ENCODE data around the gene HSPB8. TPM values are rescaled to one million over a fixed set of nuclear protein-coding genes. Genes with fewer than 3 reads are reported as not detected.
A peak's percentile ranks its signal among the peaks of the same experiment; 100 is the strongest.

The HSPB8 gene, protein sequence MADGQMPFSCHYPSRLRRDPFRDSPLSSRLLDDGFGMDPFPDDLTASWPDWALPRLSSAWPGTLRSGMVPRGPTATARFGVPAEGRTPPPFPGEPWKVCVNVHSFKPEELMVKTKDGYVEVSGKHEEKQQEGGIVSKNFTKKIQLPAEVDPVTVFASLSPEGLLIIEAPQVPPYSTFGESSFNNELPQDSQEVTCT
- polyA plus RNA-seq (ENCODE audit: insufficient read length in 3 of 3), result 1 to 10 TPM; 5.7 to 6.0 (median 5.8) TPM
- long read RNA-seq, donor 1, partial matches to known transcripts, result 0 of 2 reads
- long read RNA-seq, donor 1, other reads (novel, unspliced or antisense), result 0 of 2 reads
- long read RNA-seq, donor 2, partial matches to known transcripts, result 0 of 3 reads
- long read RNA-seq, donor 2, other reads (novel, unspliced or antisense), result 0 of 3 reads
- long read RNA-seq, donor 3, transcript HSPB8-201 (3 exons, 2,152 nt), result major isoform, 7 of 7 reads
- long read RNA-seq, donor 3, partial matches to known transcripts, result 0 of 7 reads
- long read RNA-seq, donor 3, other reads (novel, unspliced or antisense), result 0 of 7 reads
- long read RNA-seq, donor 4, partial matches to known transcripts, result 0 of 1 reads
- long read RNA-seq, donor 4, other reads (novel, unspliced or antisense), result 0 of 1 reads
- long read RNA-seq, donor 5, result 0 reads
- long read RNA-seq, donor 6, partial matches to known transcripts, result 0 of 4 reads
- long read RNA-seq, donor 6, other reads (novel, unspliced or antisense), result 0 of 4 reads
- long read RNA-seq, donor 7, partial matches to known transcripts, result 0 of 3 reads
- long read RNA-seq, donor 7, other reads (novel, unspliced or antisense), result 0 of 3 reads
- long read RNA-seq, donor 8, transcript HSPB8-201 (3 exons, 2,152 nt), result major isoform, 7 of 7 reads
- long read RNA-seq, donor 8, partial matches to known transcripts, result 0 of 7 reads
- long read RNA-seq, donor 8, other reads (novel, unspliced or antisense), result 0 of 7 reads
- long read RNA-seq, donor 9, transcript HSPB8-201 (3 exons, 2,152 nt), result major isoform, 5 of 5 reads
- long read RNA-seq, donor 9, partial matches to known transcripts, result 0 of 5 reads
- long read RNA-seq, donor 9, other reads (novel, unspliced or antisense), result 0 of 5 reads
- long read RNA-seq, donor 10, transcript HSPB8-201 (3 exons, 2,152 nt), result major isoform, 5 of 5 reads
- long read RNA-seq, donor 10, partial matches to known transcripts, result 0 of 5 reads
- long read RNA-seq, donor 10, other reads (novel, unspliced or antisense), result 0 of 5 reads
- long read RNA-seq, donor 11, partial matches to known transcripts, result 0 of 3 reads
- long read RNA-seq, donor 11, other reads (novel, unspliced or antisense), result 0 of 3 reads
- long read RNA-seq, donor 12, partial matches to known transcripts, result 0 of 2 reads
- long read RNA-seq, donor 12, other reads (novel, unspliced or antisense), result 0 of 2 reads
- long read RNA-seq, donor 13, result 0 reads
- long read RNA-seq, donor 14, partial matches to known transcripts, result 0 of 1 reads
- long read RNA-seq, donor 14, other reads (novel, unspliced or antisense), result 0 of 1 reads
- long read RNA-seq, donor 15, partial matches to known transcripts, result 0 of 2 reads
- long read RNA-seq, donor 15, other reads (novel, unspliced or antisense), result 0 of 2 reads
- long read RNA-seq, donor 16, transcript HSPB8-201 (3 exons, 2,152 nt), result major isoform, 7 of 7 reads
- long read RNA-seq, donor 16, partial matches to known transcripts, result 0 of 7 reads
- long read RNA-seq, donor 16, other reads (novel, unspliced or antisense), result 0 of 7 reads

DNA sequence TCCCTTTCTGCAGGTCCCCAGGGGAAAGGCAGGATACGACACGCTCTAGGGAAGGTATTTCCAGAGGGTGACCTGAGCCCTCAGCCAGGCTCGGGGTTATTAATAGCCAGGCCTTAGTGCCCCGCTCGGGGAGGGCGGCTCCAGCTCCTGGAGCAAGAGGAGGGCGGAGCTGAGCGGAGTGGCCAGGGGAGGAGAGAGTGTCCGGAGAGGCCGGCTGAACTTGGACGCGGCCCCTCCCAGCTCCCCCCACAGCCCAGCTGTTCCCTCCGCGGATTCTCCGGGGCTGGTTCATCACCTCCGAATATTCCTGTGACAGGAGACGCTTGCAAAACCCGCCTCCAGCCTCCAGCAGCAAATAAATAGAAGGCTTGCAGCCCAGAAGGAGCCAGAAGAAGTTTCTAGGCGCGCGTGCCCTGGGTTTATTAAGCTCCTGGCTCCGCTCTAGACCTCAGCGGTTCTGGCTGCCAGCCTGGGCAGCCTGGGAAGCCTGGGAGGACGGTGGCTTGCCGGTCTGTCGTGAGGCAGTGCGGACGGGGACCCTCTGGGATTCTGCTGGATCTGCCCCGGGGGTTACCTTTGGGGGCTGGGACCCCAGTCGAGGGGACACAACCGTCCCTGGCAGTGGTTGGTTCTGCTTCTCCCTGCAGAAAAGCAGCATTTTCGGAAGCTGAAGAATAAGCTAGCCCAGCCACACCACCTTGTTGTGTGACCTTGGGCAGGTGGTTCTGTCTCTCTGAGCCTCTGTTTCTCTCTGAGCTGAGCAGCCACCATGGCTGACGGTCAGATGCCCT, at the start of gene HSPB8:
Gene HSPB8 (plus strand): TSS at position 388 of the 791 bp plus-strand sequence. CDS start 382 bp downstream, at position 770.
- peak in 9 of 11 donors; percentile 22 to 70 (median 48) for DNase-seq (ENCODE audit: extremely low read depth in 1 of 11, low read depth in 9 of 11, low spot score in 4 of 11)

DNA sequence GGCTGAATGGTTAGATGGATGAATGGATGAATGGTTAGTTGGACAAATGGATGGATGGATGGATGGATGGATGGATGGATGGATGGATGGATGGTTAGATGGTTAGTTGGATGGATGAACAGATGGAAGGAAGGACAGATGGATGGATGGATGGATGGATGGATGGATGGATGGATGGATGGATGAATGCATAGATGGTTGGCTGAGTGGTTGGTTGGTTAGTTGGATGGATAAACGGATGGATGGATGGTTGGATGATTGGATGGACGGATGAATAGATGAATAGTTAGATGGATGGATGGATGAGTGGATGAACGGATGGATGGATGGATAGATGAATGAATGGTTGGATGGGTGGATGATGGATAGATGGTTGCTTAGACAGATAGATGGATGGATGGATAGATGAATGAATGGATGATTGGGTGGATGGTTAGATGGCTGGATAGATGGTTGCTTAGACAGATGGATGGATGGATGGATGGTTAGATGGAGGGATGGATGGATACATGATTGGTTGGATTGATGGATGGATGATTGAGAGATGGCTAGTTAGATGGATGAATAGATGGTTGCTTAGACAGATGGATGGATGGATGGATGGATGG, 48.8 kb upstream of the HSPB8 start:
- no peak for DNase-seq (ENCODE audit: extremely low read depth in 1 of 11, low read depth in 9 of 11, low spot score in 4 of 11)

- no peak for DNase-seq (ENCODE audit: extremely low read depth in 1 of 11, low read depth in 9 of 11, low spot score in 4 of 11)
Measured at GRCh38 chr12:119130523-119130922, 48.2 kb upstream of the HSPB8 start.

- no peak for DNase-seq (ENCODE audit: extremely low read depth in 1 of 11, low read depth in 9 of 11, low spot score in 4 of 11)
Measured at GRCh38 chr12:119134284-119135072, 44.3 kb upstream of the HSPB8 start.

DNA sequence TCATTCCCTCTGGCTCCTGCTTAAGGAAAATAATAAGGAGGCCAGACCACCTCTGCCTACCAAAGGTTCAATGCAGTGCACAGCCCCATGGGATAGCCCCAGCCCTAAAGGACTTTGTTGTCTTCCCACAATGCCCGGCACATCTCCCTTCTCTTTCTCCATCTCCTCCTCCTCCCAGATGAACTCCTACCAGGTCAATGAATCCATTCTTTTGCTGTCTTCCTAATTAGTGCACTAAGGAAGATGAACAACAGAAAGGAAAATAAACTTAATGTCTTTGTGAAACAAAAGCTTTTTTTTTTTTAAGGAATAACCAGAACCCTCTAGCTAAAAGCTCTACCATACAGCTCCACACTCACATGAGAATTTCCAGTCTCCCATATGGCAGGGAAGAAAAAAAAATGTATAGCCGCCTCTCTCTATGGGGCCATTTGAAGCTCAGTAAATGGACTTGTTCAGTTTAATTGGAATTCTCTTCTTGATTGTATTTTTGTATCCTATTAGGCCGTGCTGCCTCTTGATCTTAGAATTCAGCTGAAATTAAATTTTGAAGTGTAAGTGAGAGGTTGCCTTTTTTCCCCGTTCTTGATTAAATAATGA, 41.8 kb upstream of the HSPB8 start:
- DNase-seq (ENCODE audit: extremely low read depth in 1 of 11, low read depth in 9 of 11, low spot score in 4 of 11), result no peak

DNA sequence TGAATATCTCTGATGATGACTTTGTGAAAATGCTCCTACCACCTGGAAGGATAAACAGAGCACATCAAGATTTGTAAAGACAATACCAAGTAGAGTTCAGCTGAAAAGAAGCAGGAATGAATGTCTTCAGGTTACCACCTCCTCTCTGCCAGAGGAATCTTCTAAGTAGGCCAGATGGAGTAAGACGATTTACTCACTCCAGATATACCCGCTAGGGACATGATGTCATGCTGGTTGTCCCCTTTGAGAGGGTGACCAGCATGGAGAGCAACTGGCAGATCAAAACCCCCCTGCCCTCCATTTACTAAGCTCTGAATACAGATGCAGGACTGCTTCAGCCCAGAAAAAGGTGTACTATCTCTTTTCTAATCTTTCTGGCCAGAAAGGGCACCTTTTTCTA, 39.3 kb upstream of the HSPB8 start:
- DNase-seq (ENCODE audit: extremely low read depth in 1 of 11, low read depth in 9 of 11, low spot score in 4 of 11), result no peak

DNA sequence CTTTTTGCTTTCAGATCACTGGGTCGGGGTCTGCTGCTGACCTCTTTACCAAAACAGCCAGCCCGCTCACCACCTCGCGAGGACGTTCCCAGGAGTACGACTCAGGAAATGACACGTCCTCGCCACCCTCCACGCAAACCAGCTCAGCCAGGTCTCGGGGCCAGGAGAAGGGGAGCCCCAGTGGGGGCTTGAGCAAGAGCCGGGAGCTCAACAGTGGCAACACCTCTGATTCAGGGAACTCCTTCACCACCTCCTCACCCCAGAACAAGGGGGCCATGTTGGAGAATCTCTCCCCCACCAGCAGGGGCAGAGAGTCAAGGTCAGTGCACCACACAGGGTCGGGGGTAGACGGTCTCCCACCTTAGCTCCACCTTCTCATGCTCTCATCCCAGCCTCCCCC, 33.4 kb upstream of the HSPB8 start:
- no peak for DNase-seq (ENCODE audit: extremely low read depth in 1 of 11, low read depth in 9 of 11, low spot score in 4 of 11)

- no peak for DNase-seq (ENCODE audit: extremely low read depth in 1 of 11, low read depth in 9 of 11, low spot score in 4 of 11)
Measured at GRCh38 chr12:119147847-119148448, 30.8 kb upstream of the HSPB8 start.

DNA sequence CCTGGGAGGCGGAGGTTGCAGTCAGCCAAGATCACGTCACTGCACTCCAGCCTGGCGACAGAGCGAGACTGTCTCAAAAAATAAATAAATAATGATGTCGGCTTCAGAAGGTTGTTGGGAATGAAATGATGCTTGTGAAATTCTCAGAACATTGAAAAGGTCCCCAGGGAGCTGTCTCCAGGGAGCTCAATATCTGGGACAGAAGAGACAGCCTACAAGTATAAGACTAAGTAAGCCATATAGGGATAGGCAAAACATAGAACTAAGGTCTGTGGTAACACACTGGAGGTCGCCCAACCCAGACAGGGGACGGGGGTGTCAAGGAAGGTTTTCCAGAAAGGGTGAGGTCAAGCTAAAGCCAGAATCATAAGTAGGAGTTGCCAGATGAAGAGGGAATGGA, 29.5 kb upstream of the HSPB8 start:
- DNase-seq (ENCODE audit: extremely low read depth in 1 of 11, low read depth in 9 of 11, low spot score in 4 of 11), result no peak

DNA sequence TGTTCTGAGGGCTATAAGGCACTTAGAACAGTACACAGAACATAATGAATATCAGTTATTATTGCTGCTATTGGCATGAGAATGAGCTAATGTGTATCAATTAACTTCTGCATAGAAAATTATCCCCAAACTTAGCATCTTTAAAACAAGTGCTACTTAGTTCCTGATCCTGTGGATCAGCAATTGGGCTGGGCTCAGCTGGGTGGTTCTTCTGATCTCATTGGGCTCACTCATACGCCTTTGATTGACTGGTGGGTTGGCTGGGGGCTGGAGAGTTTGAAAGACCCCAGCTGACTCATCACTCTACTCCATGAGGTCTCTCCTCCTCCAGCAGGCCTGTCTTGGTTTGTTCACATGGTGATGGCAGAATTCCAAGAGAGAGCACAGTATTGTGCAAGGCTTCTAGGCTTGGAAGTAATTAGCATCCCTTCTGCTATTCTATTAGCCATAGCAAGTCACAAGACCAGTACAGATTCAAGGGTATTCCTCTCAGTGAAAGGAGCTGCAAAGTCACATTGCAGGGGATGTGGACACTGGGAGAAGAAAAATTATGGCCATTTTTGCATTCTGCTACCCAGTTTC, 27.2 kb upstream of the HSPB8 start:
- no peak for DNase-seq (ENCODE audit: extremely low read depth in 1 of 11, low read depth in 9 of 11, low spot score in 4 of 11)

GRCh38 chr12:119153477-119154434, 25.0 kb upstream of the HSPB8 start:
- peak in 7 of 11 donors; percentile 7 to 31 (median 15) for DNase-seq (ENCODE audit: extremely low read depth in 1 of 11, low read depth in 9 of 11, low spot score in 4 of 11)

GRCh38 chr12:119154435-119154818, 24.3 kb upstream of the HSPB8 start:
- DNase-seq (ENCODE audit: extremely low read depth in 1 of 11, low read depth in 9 of 11, low spot score in 4 of 11), result no peak

DNA sequence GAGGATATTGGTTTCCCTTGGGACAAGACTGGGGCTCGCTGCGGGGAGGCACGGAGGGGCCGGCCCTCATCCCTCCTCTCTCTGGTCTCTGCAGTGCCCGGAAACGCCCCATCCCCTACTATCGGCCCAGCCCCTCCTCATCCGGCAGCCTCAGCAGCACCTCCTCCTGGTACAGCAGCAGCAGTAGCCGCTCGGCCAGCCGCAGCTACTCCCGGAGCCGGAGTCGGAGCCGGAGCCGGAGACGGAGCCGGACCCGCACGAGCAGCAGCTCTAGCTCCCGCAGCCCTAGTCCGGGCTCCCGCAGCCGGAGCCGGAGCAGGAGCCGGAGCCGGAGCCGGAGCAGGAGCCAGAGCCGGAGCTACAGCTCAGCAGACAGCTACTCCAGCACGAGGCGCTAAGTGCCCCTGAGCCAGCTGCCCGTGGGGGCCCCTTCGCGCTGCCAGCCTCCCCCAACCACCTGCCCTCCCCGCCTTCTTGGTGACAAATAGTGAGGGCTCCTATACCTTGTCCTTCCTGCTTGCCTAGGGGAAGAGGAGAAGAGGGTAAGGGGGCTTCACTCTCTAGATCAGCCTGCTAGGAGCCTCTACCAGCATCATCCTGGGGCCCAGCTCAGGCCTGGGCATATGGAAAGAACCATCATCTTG, 22.2 kb upstream of the HSPB8 start:
- no peak for DNase-seq (ENCODE audit: extremely low read depth in 1 of 11, low read depth in 9 of 11, low spot score in 4 of 11)

DNA sequence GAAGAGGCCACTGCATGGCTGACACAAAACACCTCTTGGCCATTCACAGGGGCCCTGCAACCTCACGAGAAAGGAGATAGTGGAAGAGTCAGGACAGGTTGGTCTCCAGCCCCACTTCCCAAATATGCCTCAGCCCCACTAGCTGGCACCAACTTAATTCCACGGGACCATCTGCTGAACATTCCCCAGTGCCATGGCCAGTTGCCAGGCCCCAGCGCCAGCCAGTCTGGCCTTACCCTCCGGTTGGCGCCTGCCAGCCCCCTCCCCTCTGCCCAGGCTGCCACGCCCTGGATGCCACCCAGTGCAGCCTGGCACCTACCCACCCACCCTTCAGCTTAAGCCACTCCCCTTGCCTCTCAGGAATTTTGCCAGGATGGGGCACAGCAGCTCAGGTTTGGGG, 21.2 kb upstream of the HSPB8 start:
- DNase-seq (ENCODE audit: extremely low read depth in 1 of 11, low read depth in 9 of 11, low spot score in 4 of 11), result no peak
